Daoy (cell line): ENCODE measurements around the gene LGMN. TPM values are rescaled to one million over a fixed set of nuclear protein-coding genes. Genes with fewer than 3 reads are reported as not detected.
"Not testable (repeated sequence)": the region's sequence is repeated elsewhere in the genome, so short reads cannot be mapped to it uniquely, and the experiment has no call there.

Experiments used
- DNase-seq: peaks from one replicate; pipeline ENCODE4 v3.0.0-alpha.2; 2015; ENCODE audit warnings: low read depth
- total RNA-seq: library from RNA; depleted of rRNA; stranded (reverse); fragments of >200 nt; shearing (Covaris generic); gene quantifications from 2 replicates; pipeline ENCODE4 v1.2.3, GENCODE V29; 2014

Gene LGMN
- total RNA-seq, 1 experiment from 2014 or later: 66.5 TPM

- DNase-seq: not testable (repeated sequence)
These were observed 15.5 kb upstream of the LGMN start for GRCh38 chr14:92763666-92764631.

DNA sequence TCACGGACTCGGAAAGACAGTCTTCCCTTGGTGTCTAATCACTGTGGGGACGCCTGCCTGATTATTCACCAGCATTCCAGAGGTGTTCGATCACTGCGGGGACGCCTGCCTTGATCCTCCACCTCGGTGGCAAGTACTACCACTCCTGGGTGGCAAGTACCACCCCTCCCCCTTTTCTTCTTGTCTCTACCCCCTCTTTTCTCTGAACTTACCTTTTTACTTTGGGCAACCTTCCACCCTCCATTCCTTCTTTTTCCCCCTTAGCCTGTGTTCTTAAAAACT lies 12.0 kb upstream of the LGMN start:
- DNase-seq: peak; percentile 58

- DNase-seq: no peak
These were observed 11.5 kb upstream of the LGMN start for GRCh38 chr14:92759679-92760523.

GRCh38 chr14:92759300-92759678 lies 10.9 kb upstream of the LGMN start:
- peak; percentile 79 for DNase-seq

GRCh38 chr14:92756446-92756845 lies 8.0 kb upstream of the LGMN start:
- DNase-seq: no peak

GRCh38 chr14:92755495-92755894 lies 7.1 kb upstream of the LGMN start:
- no peak for DNase-seq

GRCh38 chr14:92754966-92755365 lies 6.5 kb upstream of the LGMN start:
- no peak for DNase-seq

GRCh38 chr14:92753250-92753649 lies 4.8 kb upstream of the LGMN start:
- no peak for DNase-seq

DNA sequence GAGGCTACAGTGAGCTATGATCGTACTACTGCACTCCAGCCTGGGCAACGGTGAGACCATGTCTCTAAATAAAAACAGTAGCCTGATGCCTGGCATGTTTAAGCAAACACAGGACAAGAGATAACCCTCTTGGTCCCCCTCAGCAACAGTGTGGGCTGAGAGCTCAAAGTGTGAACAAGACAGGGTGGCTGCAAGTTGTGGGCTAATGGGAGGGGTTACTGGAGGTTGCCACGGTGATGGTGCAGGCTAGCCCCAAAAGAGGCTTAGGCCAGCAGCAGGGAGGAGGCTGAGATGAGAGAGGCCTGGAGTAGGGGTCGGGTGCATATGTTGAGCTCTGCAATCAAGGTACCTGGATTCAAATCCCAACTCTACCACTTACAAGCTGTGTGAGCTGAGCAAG lies 3.4 kb upstream of the LGMN start:
- no peak for DNase-seq

GRCh38 chr14:92750994-92751400 lies 2.6 kb upstream of the LGMN start:
- no peak for DNase-seq

DNA sequence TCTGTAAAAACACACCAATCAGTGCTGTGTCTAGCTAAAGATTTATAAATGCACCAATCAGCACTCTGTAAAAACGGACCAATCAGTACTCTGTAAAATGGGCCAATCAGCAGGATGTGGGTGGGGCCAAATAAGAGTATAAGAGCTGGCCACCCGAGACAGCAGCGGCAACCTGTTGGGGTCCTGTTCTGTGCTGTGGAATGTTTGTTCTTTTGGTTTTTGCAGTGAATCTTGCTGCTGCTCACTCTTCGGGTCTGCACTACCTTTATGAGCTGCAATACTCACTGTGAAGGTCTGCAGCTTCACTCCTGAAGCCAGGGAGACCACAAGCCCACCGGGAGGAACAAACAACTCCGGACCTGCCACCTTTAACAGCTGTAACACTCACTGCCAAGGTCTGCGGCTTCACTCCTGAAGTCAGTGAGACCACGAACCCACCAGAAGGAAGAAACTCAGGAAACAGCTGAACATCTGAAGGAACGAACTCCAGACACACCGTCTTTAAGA lies 1.8 kb upstream of the LGMN start:
- not testable (repeated sequence) for DNase-seq

GRCh38 chr14:92747701-92748258 lies 647 bp downstream of the LGMN start:
- peak; percentile 21 for DNase-seq

DNA sequence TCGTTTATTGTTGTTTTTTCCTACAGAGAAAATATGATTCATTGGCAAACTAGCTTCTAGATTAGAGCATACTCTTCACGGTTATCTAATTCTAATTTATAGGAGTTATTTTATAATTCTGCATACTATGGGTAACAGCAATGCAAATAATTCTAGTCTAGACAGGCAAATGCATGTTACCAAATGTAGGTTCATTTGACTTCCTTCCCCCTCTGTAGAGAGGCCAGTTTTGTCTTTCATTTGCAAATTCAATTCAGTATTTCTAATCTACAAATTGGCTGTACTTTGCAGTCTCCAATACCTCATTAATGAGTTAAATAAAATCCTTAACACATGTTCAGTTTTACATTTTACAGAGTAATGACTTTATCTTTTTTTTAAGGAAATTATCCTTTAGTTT lies 4.2 kb downstream of the LGMN start:
- no peak for DNase-seq

- no peak for DNase-seq
These were observed 8.0 kb downstream of the LGMN start for GRCh38 chr14:92740440-92740839.

- no peak for DNase-seq
These were observed 10.7 kb downstream of the LGMN start for GRCh38 chr14:92737619-92738188.

- DNase-seq: no peak
These were observed 11.2 kb downstream of the LGMN start for GRCh38 chr14:92737206-92737605.

- no peak for DNase-seq
These were observed 13.1 kb downstream of the LGMN start for GRCh38 chr14:92735344-92735743.

DNA sequence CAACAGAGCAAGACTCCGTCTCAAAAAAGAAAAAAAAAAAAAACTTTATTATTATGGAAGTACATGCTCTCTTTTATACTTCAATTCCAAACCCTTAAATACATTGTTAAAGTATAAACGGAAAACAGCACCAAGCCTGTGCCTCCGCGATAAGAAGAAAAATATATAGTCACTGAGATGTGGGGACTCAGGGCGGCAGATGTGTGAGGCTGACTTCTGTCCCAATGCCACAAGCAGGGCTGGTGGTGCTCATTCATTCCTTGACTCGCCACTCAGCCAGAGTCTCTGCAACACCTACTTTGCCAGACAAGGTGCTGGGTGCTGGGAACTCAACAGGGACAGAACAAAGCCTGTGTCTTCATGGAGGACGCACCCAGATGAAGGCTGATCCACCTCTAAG lies 13.8 kb downstream of the LGMN start:
- DNase-seq: no peak

GRCh38 chr14:92733007-92733406 lies 15.4 kb downstream of the LGMN start:
- no peak for DNase-seq

DNA sequence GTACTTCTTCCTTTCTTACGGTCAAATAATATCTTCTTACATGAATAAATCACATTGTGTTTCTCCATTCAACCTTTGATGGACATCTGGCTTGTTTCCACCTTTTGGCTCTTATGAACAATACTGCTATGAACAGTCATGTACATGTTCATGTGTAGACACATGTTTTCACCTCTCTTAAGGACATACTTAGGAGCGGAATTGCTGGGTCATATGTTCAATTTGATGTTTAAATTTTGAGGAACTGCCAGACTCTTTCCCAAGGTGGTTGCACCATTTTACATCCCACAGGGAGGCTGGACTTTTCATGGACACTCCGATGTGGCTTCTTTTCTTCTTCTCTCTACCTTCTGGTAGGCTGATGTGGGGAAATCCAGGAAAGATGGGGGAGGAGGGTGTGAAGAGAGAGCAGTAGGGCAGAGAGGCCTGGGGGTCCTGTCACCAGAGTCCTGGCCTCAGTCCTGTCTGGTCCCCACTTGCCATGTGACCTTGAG lies 16.8 kb downstream of the LGMN start:
- no peak for DNase-seq

- peak; percentile 85 for DNase-seq
These were observed 18.6 kb downstream of the LGMN start for GRCh38 chr14:92729634-92730358.
